GM12878 (cell line): ENCODE results near the gene PYGO2. TPM values are rescaled to one million over a fixed set of nuclear protein-coding genes. Genes with fewer than 3 reads are reported as not detected.
A peak's percentile ranks its signal among the peaks of the same experiment; 100 is the strongest.

Experiments
- ATAC-seq: fragments of 200-7000 bp; cut with Tn5 transposase; 3 replicates; pipeline ENCODE4 v1.9.1; 2020; ENCODE audit warnings: mild to moderate bottlenecking, moderate library complexity
- BruUV-seq: library from RNA; stranded (reverse); fragments of 400-500 nt; replicated peaks from 2 replicates; lab custom pipeline; 2021; lab: Mats Ljungman, UMichigan
- CTCF ChIA-PET: fragments of 300-600 bp; sonication (Branson Sonifier 250); formaldehyde crosslinking; extraction: SDS; loops from one replicate; lab custom pipeline; 2021; ENCODE audit warnings: inconsistent platforms; lab: Yijun Ruan, JAX
- POLR2A ChIA-PET: fragments of 350-600 bp; formaldehyde crosslinking; extraction: SDS; loops from one replicate; lab custom pipeline; 2021; ENCODE audit warnings: inconsistent platforms; lab: Charles Lee
- RAD21 ChIA-PET: fragments of 300-600 bp; sonication (Branson Sonifier 250); formaldehyde crosslinking; loops from one replicate; lab custom pipeline; 2023; ENCODE audit warnings: antibody characterized with exemption; ENCODE audit not compliant: unreplicated experiment; lab: Charles Lee
- SMC1A ChIA-PET: fragments of 300-600 bp; sonication (Branson Sonifier 250); formaldehyde crosslinking; loops from one replicate; lab custom pipeline; 2023; ENCODE audit not compliant: unreplicated experiment, uncharacterized antibody; lab: Charles Lee
- DNase-seq: peaks from one replicate; pipeline ENCODE4 v3.0.0-alpha.2; 2011; ENCODE audit warnings: low read depth, low spot score
- FAIRE-seq: peaks from 3 replicates; lab custom pipeline; 2011; peaks lifted over from hg19 to GRCh38; lab: Jason Lieb, UNC
- H2AFZ ChIP-seq: 2 replicates; pipeline ENCODE4 v1.6.0; 2011; ENCODE audit warnings: low read depth, low read length, control low read depth; ENCODE audit not compliant: control insufficient read depth
- H3K27ac ChIP-seq: 2 replicates; pipeline ENCODE4 v1.5.1; 2011; ENCODE audit warnings: control low read depth; ENCODE audit not compliant: control insufficient read depth, insufficient read depth
- H3K27me3 ChIP-seq, 2 experiments: replicated peaks in 1 of 2; 2 replicates each; pipeline versions ENCODE4 v1.6.0 to v1.6.1; 2011; ENCODE audit warnings: low read length in 1 of 2; ENCODE audit not compliant: control insufficient read depth in 2 of 2, insufficient read depth in 2 of 2
- H3K36me3 ChIP-seq, 2 experiments: 2 replicates each; pipeline ENCODE4 v1.5.1; 2011; ENCODE audit warnings: low read length in 1 of 2; ENCODE audit not compliant: control insufficient read depth in 2 of 2, insufficient read depth in 2 of 2
- H3K4me1 ChIP-seq: 2 replicates; pipeline ENCODE4 v1.6.1; 2011; ENCODE audit warnings: mild to moderate bottlenecking, low read length, moderate library complexity, mixed read lengths; ENCODE audit not compliant: control insufficient read depth, insufficient read depth
- H3K4me2 ChIP-seq: 2 replicates; pipeline ENCODE4 v1.6.0; 2011; ENCODE audit warnings: control low read depth; ENCODE audit not compliant: control insufficient read depth, insufficient read depth
- H3K4me3 ChIP-seq: fragments of 200-600 bp; sonication (generic); 2 replicates; pipeline ENCODE4 v1.5.1; 2016
- H3K79me2 ChIP-seq: 2 replicates; pipeline ENCODE4 v1.6.0; 2011; ENCODE audit warnings: low read length; ENCODE audit not compliant: control insufficient read depth, insufficient read depth
- H3K9ac ChIP-seq: 2 replicates; pipeline ENCODE4 v1.8.0; 2011; ENCODE audit warnings: low read length, control low read depth, mixed read lengths; ENCODE audit not compliant: control insufficient read depth, insufficient read depth
- H3K9me3 ChIP-seq: replicated peaks from 3 replicates; pipeline ENCODE4 v1.5.1; 2011; ENCODE audit warnings: mild to moderate bottlenecking, low read length; ENCODE audit not compliant: control insufficient read depth, insufficient read depth
- H4K20me1 ChIP-seq: 2 replicates; pipeline ENCODE4 v1.6.0; 2011; ENCODE audit not compliant: control insufficient read depth, insufficient read depth
- ATF3 ChIP-seq: IDR thresholded peaks from 2 replicates; pipeline ENCODE4 v1.6.1; 2011; ENCODE audit warnings: low read depth, mild to moderate bottlenecking, low read length, moderate library complexity, borderline replicate concordance; ENCODE audit errors: extremely low read depth
- BHLHE40 ChIP-seq, 2 experiments: fragments of 450-650 bp in 1 of 2; IDR thresholded peaks; 2 replicates each; pipeline ENCODE4 v1.6.1; 2011 to 2017; ENCODE audit warnings: low read depth in 2 of 2, borderline replicate concordance in 1 of 2, improper control_type of control experiment in 1 of 2, low read length in 1 of 2, mild to moderate bottlenecking in 1 of 2
- CREB1 ChIP-seq: IDR thresholded peaks from 2 replicates; pipeline ENCODE4 v1.6.1; 2012; ENCODE audit warnings: low read depth, mild to moderate bottlenecking, inconsistent platforms
- CTCF ChIP-seq, 3 experiments: IDR thresholded peaks in 2 of 3; conservative IDR thresholded peaks in 1 of 3; 2 replicates each; pipeline ENCODE4 v1.5.1; 2011; ENCODE audit warnings: low read depth in 3 of 3, low read length in 3 of 3, mild to moderate bottlenecking in 3 of 3, control low read depth in 2 of 3, moderate library complexity in 2 of 3, inconsistent platforms in 1 of 3, mixed read lengths in 1 of 3; ENCODE audit not compliant: control insufficient read depth in 2 of 3, insufficient read depth in 1 of 3; ENCODE audit errors: extremely low read depth in 1 of 3
- DPF2 ChIP-seq: fragments of 450-650 bp; IDR thresholded peaks from 2 replicates; pipeline ENCODE4 v1.6.1; 2017; ENCODE audit warnings: mild to moderate bottlenecking
- EP300 ChIP-seq, 2 experiments: fragments of 150-350 bp in 1 of 2; IDR thresholded peaks; 2 replicates each; pipeline ENCODE4 v1.6.1; 2011 to 2012; ENCODE audit warnings: low read depth in 2 of 2, low read length in 2 of 2, borderline replicate concordance in 1 of 2, improper control_type of control experiment in 1 of 2, inconsistent platforms in 1 of 2; ENCODE audit not compliant: control insufficient read depth in 1 of 2
- RAD21 ChIP-seq: IDR thresholded peaks from 2 replicates; pipeline ENCODE4 v1.6.1; 2011; ENCODE audit warnings: mild to moderate bottlenecking, low read depth, low read length, moderate library complexity; ENCODE audit not compliant: insufficient read depth
- RB1 ChIP-seq: fragments of 450-650 bp; formaldehyde crosslinking; IDR thresholded peaks from 2 replicates; pipeline ENCODE4 v1.6.1; 2017; ENCODE audit warnings: mild to moderate bottlenecking, borderline replicate concordance
- ZNF274 ChIP-seq: IDR thresholded peaks from one replicate; pipeline ENCODE4 v1.8.0; 2011; ENCODE audit not compliant: insufficient read length, insufficient read depth
- ZNF592 ChIP-seq: fragments of 450-650 bp; IDR thresholded peaks from 2 replicates; pipeline ENCODE4 v1.6.1; 2017; ENCODE audit warnings: mild to moderate bottlenecking, moderate library complexity
- WGBS: methylation state at CpG from one replicate; pipeline ENCODE4 v1.1.6; 2016; ENCODE audit warnings: low lambda C conversion rate; ENCODE audit not compliant: insufficient replicate concordance, insufficient coverage; ENCODE audit errors: missing lambda C conversion rate; 5-methylcytosine and 5-hydroxymethylcytosine counted together
- in situ Hi-C: fragments of 300-500 bp; cut with MboI; formaldehyde crosslinking; loops from 9 replicates; pipeline ENCODE4 v1.14.3; 2018; ENCODE audit warnings: mixed read lengths
- intact Hi-C: fragments of 100-400 bp; cut with micrococcal nuclease; formaldehyde crosslinking; loops from one replicate; pipeline ENCODE4 v1.14.2; 2022; ENCODE audit not compliant: unreplicated experiment
- polyA plus RNA-seq, 11 experiments: library from polyadenylated mRNA; depleted of rRNA in 4 of 11; unstranded in 6 of 11; stranded (reverse) in 5 of 11; fragments of >200 nt; fragmentation: Nextera tagmentation in 4 of 11; fragmentation: Illumina TruSeq in 1 of 11; extraction: Ambion mirVana in 4 of 11; extraction: Trizol in 1 of 11; gene quantifications; 1 replicate in 1 of 11; 2 replicates in 10 of 11; pipeline versions ENCODE4 v1.2.1 to v1.2.3, GENCODE V29; 2011 to 2016; ENCODE audit warnings: inconsistent platforms in 2 of 11, missing spikeins in 2 of 11, low read depth in 1 of 11
- total RNA-seq, 4 experiments: library from RNA; depleted of rRNA in 3 of 4; stranded (reverse); fragments of >200 nt in 3 of 4; fragmentation: Illumina TruSeq in 1 of 4; extraction: Trizol in 1 of 4; gene quantifications; 2 replicates each; pipeline versions ENCODE4 v1.2.1 to v1.2.3, GENCODE V29; 2013 to 2021

The PYGO2 gene
- total and polyA plus RNA-seq, 10 of the 15 experiments (the other 5 are each of a cell fraction or from before 2014, with no cell fraction given), result 8.1 to 33.8 (median 23.5) TPM

- peaks cover 16% of the 10 kb centered on the region for H3K79me2 ChIP-seq
- RAD21 ChIA-PET, result interaction anchor here (1.5 to 1.7 kb wide), 2 partner anchors 12 to 29 kb away, joined by 5 to 7 read pairs; no protein-coding TSS in a partner anchor
- CTCF ChIA-PET, result interaction anchor here (0.6 to 20.6 kb wide), 7 partner anchors 8 to 75 kb away, joined by 3 to 226 read pairs (median 3); partner anchors contain the start of genes LENEP and ZBTB7B
- TF ChIP-seq ZNF592 (no peak), RB1 (no peak), EP300 (IDR thresholded peaks at IDR 0.05; ENCODE audit: borderline replicate concordance in 1 of 2, control insufficient read depth in 1 of 2, low read depth in 2 of 2, low read length in 2 of 2) (no peak), ZNF274 (no peak), RAD21 (peak; percentile 22; the same call in 1 of the 2 replicates), CTCF (IDR thresholded peaks at IDR 0.05 in 2 of 3, conservative IDR thresholded peaks at IDR 0.05 in 1 of 3; ENCODE audit: control insufficient read depth in 2 of 3, extremely low read depth in 1 of 3, insufficient read depth in 1 of 3, low read depth in 3 of 3, low read length in 3 of 3) (peak in 2 of 3 experiments; percentile 16 to 34; a peak in 2 of 6 replicates), DPF2 (no peak), ATF3 (no peak), CREB1 (no peak), BHLHE40 (IDR thresholded peaks at IDR 0.05; ENCODE audit: borderline replicate concordance in 1 of 2, low read depth in 2 of 2, low read length in 1 of 2) (no peak)
These were observed 26.7 kb upstream of the PYGO2 start for GRCh38 chr1:154988058-154988954.

More at GRCh38 chr1:154988058-154988954, 26.7 kb upstream of the PYGO2 start:
- Histone ChIP-seq H3K9ac (no peak overlapping the region), H3K36me3 (peaks cover 15 to 17% of the 10 kb centered on the region in 2 experiments; a peak in 3 of 4 replicates), H4K20me1 (no peaks in the 10 kb centered on the region), H3K4me2 (no peak overlapping the region), H3K4me1 (no peaks in the 10 kb centered on the region), H3K27ac (no peak overlapping the region), H2AFZ (no peak overlapping the region), H3K9me3 (no peaks in the 10 kb centered on the region), H3K4me3 (no peak overlapping the region), H3K27me3 (no peaks in the 10 kb centered on the region)
- ChIA-PET POLR2A (interaction anchor here (0.8 to 1.2 kb wide), 5 partner anchors 11 to 130 kb away, joined by 3 to 4 read pairs (median 3); no protein-coding TSS in a partner anchor), SMC1A (interaction anchor here (0.6 to 1.5 kb wide), 4 partner anchors 23 to 442 kb away, joined by 3 to 4 read pairs (median 3); no protein-coding TSS in a partner anchor)
- intact Hi-C loops, result no loop called here
- BruUV-seq, result no TSS peak
- FAIRE-seq (no peak), DNase-seq (no peak), ATAC-seq (no peak)
- 92% methylated on average over 17 of the region's 17 CpGs for WGBS
- in situ Hi-C loops, result no loop called here
